Retinal pigment epithelial cell (primary cell): ENCODE data around the gene PRTFDC1.
A peak's percentile ranks its signal among the peaks of the same experiment; 100 is the strongest.
"Not testable (repeated sequence)": the region's sequence is repeated elsewhere in the genome, so short reads cannot be mapped to it uniquely, and the experiment has no call there.

ENCODE experiments used
- DNase-seq: peaks from one replicate; pipeline ENCODE4 v3.0.0-alpha.2; 2010; ENCODE audit warnings: low read depth
- H3K4me3 ChIP-seq: 2 replicates; pipeline ENCODE4 v1.5.1; 2011; ENCODE audit warnings: mild to moderate bottlenecking, low read length, control low read depth, moderate library complexity
- CTCF ChIP-seq: conservative IDR thresholded peaks from 2 replicates; pipeline ENCODE4 v1.5.1; 2011; ENCODE audit warnings: low read depth, low read length, control low read depth, inconsistent platforms

The PRTFDC1 gene

GRCh38 chr10:24958091-24958720, 5.8 kb upstream of the PRTFDC1 start:
- peak; percentile 77 for DNase-seq
- H3K4me3 ChIP-seq = no peak overlapping the region
- TF ChIP-seq CTCF = no peak

- peak; percentile 26 for DNase-seq
- H3K4me3 ChIP-seq = not testable (repeated sequence)
Observed at GRCh38 chr10:24957624-24958051, 5.2 kb upstream of the PRTFDC1 start.

GRCh38 chr10:24953675-24954074, 1.3 kb upstream of the PRTFDC1 start:
- no peak for TF ChIP-seq CTCF
- no peak for DNase-seq
- H3K4me3 ChIP-seq = no peak overlapping the region

GRCh38 chr10:24952707-24953645, 570 bp upstream of the PRTFDC1 start:
- TF ChIP-seq CTCF = peak; percentile 35
- H3K4me3 ChIP-seq = peak overlapping the region; percentile 66
- no peak for DNase-seq

GRCh38 chr10:24951201-24952142, 934 bp downstream of the PRTFDC1 start:
- peak; percentile 22 for DNase-seq

GRCh38 chr10:24950439-24950838, 2.0 kb downstream of the PRTFDC1 start:
- no peak for DNase-seq
- no peak overlapping the region for H3K4me3 ChIP-seq
- no peak for TF ChIP-seq CTCF

More at GRCh38 chr10:24951201-24952142, 934 bp downstream of the PRTFDC1 start:
- peak overlapping the region; percentile 66 for H3K4me3 ChIP-seq
- no peak for TF ChIP-seq CTCF

GRCh38 chr10:24949616-24950015, 2.8 kb downstream of the PRTFDC1 start:
- no peak overlapping the region for H3K4me3 ChIP-seq
- no peak for TF ChIP-seq CTCF
- no peak for DNase-seq
